ENCODE results near the gene RNF223. TPM values are rescaled to one million over a fixed set of nuclear protein-coding genes. Genes with fewer than 3 reads are reported as not detected.
A peak's percentile ranks its signal among the peaks of the same experiment; 100 is the strongest.

Gene RNF223
- total RNA-seq, 1 experiment from 2014 or later = 0.08 TPM

DNA sequence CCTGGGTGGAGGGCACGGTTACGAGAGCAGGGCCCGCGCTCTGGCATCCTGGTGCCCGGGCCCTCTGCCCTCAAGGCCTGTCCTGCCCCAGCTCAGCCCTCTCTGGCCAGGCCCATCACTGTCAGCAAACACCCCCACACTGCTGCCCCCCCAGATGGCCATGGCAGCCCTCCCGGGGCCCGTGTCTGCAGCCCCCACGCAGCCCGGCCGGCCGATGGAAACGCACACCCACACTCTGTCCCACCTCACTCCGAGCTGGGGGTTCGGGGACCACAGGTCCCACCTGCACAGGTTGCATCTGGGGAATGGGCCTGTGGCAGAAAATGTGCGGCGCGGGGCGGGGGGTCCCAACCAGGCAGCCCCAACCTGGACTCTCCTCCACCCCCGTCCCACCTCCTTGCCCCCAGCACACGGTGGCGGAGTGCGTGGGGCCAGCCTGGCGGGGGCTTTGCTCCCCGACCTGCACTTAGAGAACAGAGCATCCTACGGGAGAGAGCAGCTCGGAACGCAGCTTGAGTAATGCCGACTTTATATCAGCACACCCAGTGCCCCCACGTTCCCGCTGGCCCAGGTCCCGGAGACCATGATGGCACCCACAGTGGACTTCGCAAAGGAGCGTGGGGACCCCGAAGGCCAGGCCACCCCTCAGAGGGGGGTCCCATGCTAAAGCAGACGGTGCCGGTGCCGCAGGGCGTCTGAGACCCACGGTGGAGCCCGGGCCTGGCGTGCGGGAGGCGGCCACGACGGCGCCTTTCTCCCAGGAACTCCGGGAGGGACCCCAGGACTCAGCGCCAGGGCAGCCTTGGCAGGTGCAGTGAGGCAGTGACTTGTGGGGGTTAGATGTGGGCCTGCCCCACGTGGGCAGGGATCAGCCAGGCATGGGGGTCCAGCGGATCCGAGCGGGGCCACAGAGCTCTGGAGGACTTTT lies 7.5 kb upstream of the RNF223 start:
- BruUV-seq (replicated peaks) = TSS peak; percentile 85
- POLR2A ChIA-PET = no interaction called here

DNA sequence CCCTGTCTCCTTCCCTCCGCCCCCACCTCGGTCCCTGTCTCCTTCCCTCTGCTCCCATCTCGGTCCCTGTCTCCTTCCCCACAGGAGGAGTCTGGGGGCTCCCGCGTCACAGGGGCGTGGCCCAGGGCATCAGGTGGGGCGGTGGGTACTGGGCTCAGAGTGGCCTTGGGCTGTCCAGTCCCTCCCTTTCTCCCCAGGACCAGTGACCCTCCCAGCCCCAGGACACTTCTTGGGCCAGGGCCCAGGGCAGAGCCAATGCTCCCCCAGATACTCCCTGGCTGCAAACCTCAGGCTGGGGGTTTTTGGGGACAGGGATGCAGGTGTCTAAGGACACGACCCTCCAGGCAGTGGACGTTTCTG lies 6.8 kb upstream of the RNF223 start:
- CTCF ChIA-PET = no interaction called here

More for the DNA sequence above, 7.5 kb upstream of the RNF223 start:
- intact Hi-C loops (cut with micrococcal nuclease; ENCODE audit: unreplicated experiment) (no loop called here), in situ Hi-C loops (cut with HindIII; ENCODE audit: low pct_unique_long_range_greater_than_20kb, low sequenced_read_pairs) (no loop called here)
- no peaks in the 10 kb centered on the region for H3K9me3 ChIP-seq (ENCODE audit: control insufficient read depth, insufficient read depth, low read depth, low read length)
- no peak for ATAC-seq
- no peak overlapping the region for H3K27ac ChIP-seq (ENCODE audit: low read length)
- CTCF ChIA-PET = no interaction called here
- TF ChIP-seq SIN3A (IDR thresholded peaks at IDR 0.05; ENCODE audit: borderline replicate concordance, insufficient read depth, low read depth, low read length) = no peak
- TF ChIP-seq POLR2AphosphoS5 (IDR thresholded peaks at IDR 0.05; ENCODE audit: low read depth, low read length) = no peak
- TF ChIP-seq, protein P1, sequence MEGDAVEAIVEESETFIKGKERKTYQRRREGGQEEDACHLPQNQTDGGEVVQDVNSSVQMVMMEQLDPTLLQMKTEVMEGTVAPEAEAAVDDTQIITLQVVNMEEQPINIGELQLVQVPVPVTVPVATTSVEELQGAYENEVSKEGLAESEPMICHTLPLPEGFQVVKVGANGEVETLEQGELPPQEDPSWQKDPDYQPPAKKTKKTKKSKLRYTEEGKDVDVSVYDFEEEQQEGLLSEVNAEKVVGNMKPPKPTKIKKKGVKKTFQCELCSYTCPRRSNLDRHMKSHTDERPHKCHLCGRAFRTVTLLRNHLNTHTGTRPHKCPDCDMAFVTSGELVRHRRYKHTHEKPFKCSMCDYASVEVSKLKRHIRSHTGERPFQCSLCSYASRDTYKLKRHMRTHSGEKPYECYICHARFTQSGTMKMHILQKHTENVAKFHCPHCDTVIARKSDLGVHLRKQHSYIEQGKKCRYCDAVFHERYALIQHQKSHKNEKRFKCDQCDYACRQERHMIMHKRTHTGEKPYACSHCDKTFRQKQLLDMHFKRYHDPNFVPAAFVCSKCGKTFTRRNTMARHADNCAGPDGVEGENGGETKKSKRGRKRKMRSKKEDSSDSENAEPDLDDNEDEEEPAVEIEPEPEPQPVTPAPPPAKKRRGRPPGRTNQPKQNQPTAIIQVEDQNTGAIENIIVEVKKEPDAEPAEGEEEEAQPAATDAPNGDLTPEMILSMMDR (IDR thresholded peaks at IDR 0.05) = no peak
- no peak for TF ChIP-seq TCF7L2 (IDR thresholded peaks at IDR 0.05; ENCODE audit: low read depth, low read length)
- TF ChIP-seq, protein P2, sequence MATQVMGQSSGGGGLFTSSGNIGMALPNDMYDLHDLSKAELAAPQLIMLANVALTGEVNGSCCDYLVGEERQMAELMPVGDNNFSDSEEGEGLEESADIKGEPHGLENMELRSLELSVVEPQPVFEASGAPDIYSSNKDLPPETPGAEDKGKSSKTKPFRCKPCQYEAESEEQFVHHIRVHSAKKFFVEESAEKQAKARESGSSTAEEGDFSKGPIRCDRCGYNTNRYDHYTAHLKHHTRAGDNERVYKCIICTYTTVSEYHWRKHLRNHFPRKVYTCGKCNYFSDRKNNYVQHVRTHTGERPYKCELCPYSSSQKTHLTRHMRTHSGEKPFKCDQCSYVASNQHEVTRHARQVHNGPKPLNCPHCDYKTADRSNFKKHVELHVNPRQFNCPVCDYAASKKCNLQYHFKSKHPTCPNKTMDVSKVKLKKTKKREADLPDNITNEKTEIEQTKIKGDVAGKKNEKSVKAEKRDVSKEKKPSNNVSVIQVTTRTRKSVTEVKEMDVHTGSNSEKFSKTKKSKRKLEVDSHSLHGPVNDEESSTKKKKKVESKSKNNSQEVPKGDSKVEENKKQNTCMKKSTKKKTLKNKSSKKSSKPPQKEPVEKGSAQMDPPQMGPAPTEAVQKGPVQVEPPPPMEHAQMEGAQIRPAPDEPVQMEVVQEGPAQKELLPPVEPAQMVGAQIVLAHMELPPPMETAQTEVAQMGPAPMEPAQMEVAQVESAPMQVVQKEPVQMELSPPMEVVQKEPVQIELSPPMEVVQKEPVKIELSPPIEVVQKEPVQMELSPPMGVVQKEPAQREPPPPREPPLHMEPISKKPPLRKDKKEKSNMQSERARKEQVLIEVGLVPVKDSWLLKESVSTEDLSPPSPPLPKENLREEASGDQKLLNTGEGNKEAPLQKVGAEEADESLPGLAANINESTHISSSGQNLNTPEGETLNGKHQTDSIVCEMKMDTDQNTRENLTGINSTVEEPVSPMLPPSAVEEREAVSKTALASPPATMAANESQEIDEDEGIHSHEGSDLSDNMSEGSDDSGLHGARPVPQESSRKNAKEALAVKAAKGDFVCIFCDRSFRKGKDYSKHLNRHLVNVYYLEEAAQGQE (IDR thresholded peaks at IDR 0.05; ENCODE audit: insufficient read depth in 1 of 2, low read depth in 2 of 2, low read length in 1 of 2) = no peak
- H3K4me3 ChIP-seq (ENCODE audit: low read depth in 2 of 2, low read length in 2 of 2) = no peak overlapping the region
- H3K36me3 ChIP-seq (ENCODE audit: control insufficient read depth, insufficient read depth, low read length) = no peaks in the 10 kb centered on the region
- H3K27me3 ChIP-seq (ENCODE audit: control insufficient read depth, insufficient read depth, low read length) = no peaks in the 10 kb centered on the region
- peaks cover 5% of the 10 kb centered on the region; the same call in 1 of the 2 replicates for H3K4me1 ChIP-seq (ENCODE audit: control insufficient read depth, insufficient read depth, low read length)
- DNase-seq (ENCODE audit: low read depth, low spot score) = no peak

More for the DNA sequence above, 6.8 kb upstream of the RNF223 start:
- intact Hi-C loops (cut with micrococcal nuclease; ENCODE audit: unreplicated experiment) = no loop called here
- Histone ChIP-seq H3K4me3 (ENCODE audit: low read depth in 2 of 2, low read length in 2 of 2) (no peak overlapping the region), H3K27me3 (ENCODE audit: control insufficient read depth, insufficient read depth, low read length) (no peaks in the 10 kb centered on the region), H3K4me1 (ENCODE audit: control insufficient read depth, insufficient read depth, low read length) (peaks cover 5% of the 10 kb centered on the region; the same call in 1 of the 2 replicates), H3K36me3 (ENCODE audit: control insufficient read depth, insufficient read depth, low read length) (no peaks in the 10 kb centered on the region), H3K9me3 (ENCODE audit: control insufficient read depth, insufficient read depth, low read depth, low read length) (no peaks in the 10 kb centered on the region), H3K27ac (ENCODE audit: low read length) (0 out of 2 replicates have a peak overlapping the region, but pooled peaks have one; percentile 39)
- BruUV-seq (replicated peaks) = no TSS peak
- in situ Hi-C loops (cut with HindIII; ENCODE audit: low pct_unique_long_range_greater_than_20kb, low sequenced_read_pairs) = no loop called here
- no peak for ATAC-seq
- DNase-seq (ENCODE audit: low read depth, low spot score) = no peak
- TF ChIP-seq TCF7L2 (IDR thresholded peaks at IDR 0.05; ENCODE audit: low read depth, low read length) (no peak), POLR2AphosphoS5 (IDR thresholded peaks at IDR 0.05; ENCODE audit: low read depth, low read length) (no peak), SIN3A (IDR thresholded peaks at IDR 0.05; ENCODE audit: borderline replicate concordance, insufficient read depth, low read depth, low read length) (no peak)
- TF ChIP-seq, protein P1 (IDR thresholded peaks at IDR 0.05) = no peak
- TF ChIP-seq, protein P2 (IDR thresholded peaks at IDR 0.05; ENCODE audit: insufficient read depth in 1 of 2, low read depth in 2 of 2, low read length in 1 of 2) = no peak
- POLR2A ChIA-PET = no interaction called here

All from Panc1 (cell line).